Smooth muscle cell of the brain vasculature (primary cell): Measurements from ENCODE around the gene DMPK.

Source experiments
- DNase-seq: peaks from one replicate; pipeline ENCODE4 v3.0.0-alpha.2; 2012; ENCODE audit warnings: low read depth, low spot score

The DMPK gene

DNA sequence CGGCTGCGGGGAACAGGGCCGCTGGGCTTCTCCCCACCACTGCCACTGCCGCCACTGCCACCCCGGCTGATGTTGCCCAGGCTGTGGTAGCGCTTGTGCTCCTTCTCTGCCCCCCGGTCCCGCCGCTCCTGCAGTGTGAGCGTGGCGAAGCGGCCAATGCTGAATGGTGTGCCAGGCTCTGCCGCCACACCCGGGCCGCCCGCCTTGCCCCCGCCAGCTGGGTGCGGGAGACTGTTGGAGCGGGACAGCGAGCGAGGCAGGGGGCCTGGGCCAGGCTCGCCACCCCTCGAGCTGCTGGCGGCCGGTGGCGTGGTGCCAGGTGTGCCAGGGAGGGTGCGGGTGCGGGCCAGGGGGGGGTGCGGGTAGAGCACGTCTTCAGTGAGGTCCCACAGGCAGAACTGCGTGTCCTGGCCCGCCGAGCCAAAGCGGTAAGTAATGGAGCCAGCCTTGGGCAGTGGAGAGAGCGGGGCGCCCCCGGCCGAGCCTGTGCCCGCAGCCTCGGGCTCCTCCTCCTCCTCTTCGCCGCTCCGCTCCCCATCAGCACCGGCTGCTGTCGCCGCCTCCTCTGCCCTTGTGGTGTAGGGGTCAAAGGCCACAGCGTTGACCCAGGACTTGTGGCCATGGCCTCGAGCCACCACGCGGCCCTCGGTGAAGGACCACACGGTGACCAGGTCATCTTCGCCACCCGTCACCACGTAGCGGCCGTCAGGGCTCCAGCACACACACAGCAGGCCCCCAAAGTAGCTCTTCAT is 3.7 kb upstream of the DMPK start:
- DNase-seq = no peak

- DNase-seq = no peak
Observed at GRCh38 chr19:45785097-45785496, 2.8 kb upstream of the DMPK start.

GRCh38 chr19:45784096-45784495 is 1.8 kb upstream of the DMPK start:
- no peak for DNase-seq

- no peak for DNase-seq
Observed at GRCh38 chr19:45782820-45783785, 813 bp upstream of the DMPK start.

DNA sequence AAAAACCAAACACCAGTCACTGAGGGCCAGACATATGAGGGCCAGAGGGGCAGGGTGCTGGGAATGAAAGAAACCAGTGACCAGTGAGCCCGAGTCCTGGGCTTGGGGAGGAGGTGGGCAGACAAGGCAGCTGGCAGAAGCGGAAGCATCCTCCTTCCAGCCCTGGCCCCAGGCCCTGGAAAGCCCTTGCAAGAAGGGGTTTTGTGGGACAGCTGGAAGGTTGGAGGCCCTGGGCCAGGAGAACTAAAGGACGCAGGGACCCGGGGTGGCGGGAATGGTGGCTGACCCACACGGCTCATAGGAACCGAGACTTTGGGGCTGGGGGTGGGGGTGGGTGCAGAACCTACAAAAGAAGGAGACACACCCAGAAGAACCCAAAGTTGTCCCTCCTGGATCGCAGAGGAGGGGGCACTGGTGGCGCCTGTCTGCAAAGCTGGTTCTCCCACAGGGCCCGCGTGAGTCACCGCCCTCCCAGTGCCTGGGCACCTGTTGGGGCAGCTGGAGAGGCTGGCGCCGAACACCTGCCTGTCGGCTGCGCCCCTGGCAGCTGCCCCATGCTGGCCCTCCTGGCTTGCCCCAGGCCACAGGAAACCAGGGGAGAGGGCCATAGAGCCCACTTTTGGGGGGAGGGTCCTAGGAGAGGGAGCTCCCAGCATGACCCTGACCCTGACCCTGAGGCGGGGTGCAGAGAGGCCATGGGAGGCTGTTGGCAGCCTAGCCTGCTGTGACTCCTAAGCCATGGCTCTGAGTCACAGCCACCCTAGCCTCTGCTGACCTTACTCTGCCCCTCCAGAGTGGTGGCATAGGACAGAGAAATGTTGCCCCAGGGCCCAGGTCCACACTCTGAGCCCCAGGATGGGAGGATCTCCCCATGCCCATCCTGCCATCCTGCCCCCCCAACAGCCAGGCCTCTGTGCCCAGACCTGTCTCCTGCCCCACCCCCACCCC is 802 bp downstream of the DMPK start:
- no peak for DNase-seq

GRCh38 chr19:45780448-45781213 is 1.7 kb downstream of the DMPK start:
- DNase-seq = no peak

- DNase-seq = no peak
Observed at GRCh38 chr19:45780146-45780447, 2.2 kb downstream of the DMPK start.

DNA sequence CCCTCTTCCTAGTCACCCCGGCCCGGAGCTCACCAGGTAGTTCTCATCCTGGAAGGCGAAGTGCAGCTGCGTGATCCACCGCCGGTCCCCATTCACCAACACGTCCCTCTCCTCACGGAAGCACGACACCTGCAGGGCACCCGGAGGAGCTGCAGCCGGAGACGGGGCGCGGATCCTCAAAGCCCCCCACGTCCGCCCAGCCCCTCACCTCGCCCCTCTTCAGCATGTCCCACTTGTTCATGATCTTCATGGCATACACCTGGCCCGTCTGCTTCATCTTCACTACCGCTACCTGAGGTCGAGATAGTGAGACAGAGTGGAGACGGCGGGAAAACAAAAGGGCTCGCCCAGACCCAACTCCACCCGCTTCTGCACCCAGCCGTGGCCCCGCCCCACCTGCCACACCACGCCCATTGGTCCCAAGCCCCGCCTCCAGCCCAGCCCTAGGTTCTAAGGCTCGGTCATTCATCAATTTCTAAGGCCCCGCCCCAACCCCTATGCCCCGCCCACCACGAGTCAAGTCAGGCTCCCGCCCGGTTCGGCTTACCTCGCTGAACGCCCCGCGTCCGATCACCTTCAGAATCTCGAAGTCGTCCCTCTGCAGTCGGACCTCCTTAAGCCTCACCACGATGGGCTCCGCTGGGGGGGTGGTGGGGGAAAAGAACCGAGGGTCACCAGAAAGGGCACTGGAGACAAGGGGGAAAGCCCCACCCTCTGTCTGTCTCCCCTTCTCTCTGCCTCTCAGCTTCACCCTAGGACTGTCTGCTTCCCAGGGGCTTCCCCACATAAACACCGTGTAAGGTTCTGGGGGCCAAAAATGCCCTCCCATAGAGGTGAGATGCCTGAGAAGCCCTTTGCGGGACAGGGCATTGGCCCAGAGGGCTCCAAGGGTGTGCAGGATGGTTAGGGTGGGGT is 2.8 kb downstream of the DMPK start:
- DNase-seq = no peak

DNA sequence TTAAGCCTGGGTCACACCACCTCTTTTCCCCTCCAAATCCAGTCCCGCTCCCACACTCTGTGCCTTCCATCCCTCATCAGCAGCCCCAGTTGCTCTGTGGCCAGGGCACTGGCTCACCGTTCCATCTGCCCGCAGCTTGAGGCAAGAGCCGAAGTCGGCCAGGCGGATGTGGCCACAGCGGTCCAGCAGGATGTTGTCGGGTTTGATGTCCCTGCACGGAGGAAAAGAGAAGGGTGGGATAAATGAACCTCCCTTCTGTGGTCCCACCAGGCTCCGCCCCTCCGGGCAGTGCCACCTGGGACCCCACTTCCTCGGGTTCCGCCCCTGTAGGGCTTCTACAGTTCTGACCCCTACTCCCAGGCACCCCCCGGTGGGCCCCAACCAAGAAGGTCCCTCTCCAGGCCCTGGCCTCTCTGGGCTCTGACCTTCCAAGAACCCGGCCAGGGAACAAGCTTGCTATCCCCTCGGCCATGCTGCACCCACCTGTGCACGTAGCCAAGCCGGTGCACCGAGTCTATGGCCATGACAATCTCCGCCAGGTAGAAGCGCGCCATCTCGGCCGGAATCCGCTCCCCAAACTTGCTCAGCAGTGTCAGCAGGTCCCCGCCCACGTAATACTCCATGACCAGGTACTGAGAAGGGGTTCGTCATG is 4.2 kb downstream of the DMPK start:
- DNase-seq = no peak

DNA sequence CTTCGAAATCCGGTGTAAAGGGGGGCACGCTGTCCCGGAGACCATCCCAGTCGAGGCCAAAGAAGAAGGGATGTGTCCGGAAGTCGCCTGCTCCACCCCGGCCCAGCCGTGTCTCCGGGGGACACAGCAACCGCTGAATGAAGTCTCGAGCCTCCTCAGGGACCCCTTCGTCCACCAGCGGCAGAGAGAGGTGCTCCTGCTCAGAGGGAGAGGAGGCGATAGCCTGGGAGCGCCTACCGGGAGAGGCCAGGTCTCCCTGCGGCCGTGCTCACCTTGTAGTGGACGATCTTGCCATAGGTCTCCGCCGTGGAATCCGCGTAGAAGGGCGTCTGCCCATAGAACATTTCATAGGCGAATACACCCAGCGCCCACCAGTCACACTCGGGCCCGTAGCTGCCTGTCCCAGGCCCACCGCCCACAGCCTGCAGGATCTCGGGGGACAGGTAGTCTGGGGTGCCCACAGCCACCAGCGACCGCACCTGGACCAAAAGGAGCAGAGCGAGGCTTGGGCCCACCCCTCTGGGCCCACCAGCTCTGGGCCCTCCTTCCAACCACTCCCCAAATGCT is 4.8 kb downstream of the DMPK start:
- DNase-seq = no peak

GRCh38 chr19:45774765-45775164 is 7.5 kb downstream of the DMPK start:
- no peak for DNase-seq

GRCh38 chr19:45773384-45773783 is 8.9 kb downstream of the DMPK start:
- no peak for DNase-seq

DNA sequence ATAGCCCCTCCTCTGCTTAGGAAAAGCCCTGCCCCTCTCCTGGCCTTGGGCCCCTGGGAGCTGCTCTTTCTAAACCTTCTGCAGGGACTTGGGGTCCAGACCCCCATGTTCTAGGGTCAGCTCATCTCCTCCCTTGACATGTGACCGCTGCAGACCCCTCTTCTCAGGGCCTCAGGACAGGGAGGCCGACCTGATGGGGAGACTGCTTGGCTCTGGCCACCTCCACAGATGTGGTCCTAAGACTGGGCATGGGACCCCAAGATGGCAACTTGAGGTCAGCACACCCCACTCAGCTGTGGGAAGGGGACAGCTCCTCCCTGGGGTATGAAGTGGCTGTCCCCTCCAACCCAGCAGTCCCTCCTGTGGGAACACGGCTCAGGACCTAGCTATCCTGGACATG is 9.4 kb downstream of the DMPK start:
- no peak for DNase-seq

GRCh38 chr19:45772130-45772840 is 10.0 kb downstream of the DMPK start:
- no peak for DNase-seq

GRCh38 chr19:45771311-45771933 is 10.9 kb downstream of the DMPK start:
- no peak for DNase-seq

DNA sequence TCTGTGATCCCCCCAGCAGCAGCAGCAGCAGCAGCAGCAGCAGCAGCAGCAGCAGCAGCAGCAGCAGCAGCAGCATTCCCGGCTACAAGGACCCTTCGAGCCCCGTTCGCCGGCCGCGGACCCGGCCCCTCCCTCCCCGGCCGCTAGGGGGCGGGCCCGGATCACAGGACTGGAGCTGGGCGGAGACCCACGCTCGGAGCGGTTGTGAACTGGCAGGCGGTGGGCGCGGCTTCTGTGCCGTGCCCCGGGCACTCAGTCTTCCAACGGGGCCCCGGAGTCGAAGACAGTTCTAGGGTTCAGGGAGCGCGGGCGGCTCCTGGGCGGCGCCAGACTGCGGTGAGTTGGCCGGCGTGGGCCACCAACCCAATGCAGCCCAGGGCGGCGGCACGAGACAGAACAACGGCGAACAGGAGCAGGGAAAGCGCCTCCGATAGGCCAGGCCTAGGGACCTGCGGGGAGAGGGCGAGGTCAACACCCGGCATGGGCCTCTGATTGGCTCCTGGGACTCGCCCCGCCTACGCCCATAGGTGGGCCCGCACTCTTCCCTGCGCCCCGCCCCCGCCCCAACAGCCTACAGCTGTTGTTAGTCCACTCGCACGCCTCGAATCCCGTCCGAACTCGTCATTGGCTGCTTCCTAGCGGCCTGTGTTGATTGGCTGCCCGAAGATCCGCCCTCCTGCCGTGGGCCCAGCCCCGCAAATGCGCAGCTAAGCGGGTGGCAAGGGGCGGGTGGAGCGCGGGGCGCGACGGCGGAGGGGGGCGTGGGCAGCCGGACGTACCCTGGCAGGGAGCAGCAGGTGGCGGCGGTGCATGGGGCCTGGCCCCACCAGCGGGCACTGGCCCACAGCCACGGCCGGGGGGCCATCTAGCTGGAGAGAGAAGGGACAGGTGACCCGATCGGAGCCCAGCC is 11.8 kb downstream of the DMPK start:
- peak; percentile 95 for DNase-seq

DNA sequence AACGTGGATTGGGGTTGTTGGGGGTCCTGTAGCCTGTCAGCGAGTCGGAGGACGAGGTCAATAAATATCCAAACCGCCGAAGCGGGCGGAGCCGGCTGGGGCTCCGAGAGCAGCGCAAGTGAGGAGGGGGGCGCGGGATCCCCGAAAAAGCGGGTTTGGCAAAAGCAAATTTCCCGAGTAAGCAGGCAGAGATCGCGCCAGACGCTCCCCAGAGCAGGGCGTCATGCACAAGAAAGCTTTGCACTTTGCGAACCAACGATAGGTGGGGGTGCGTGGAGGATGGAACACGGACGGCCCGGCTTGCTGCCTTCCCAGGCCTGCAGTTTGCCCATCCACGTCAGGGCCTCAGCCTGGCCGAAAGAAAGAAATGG is 12.5 kb downstream of the DMPK start:
- DNase-seq = no peak
